Measurements from ENCODE around the gene ZNF892. TPM values are rescaled to one million over a fixed set of nuclear protein-coding genes. Genes with fewer than 3 reads are reported as not detected.

The ZNF892 gene
- total RNA-seq, 1 donor from 2014 or later: 6.7 TPM

Other genes with a start within 250 kb of the ZNF892 start
- gene MAL, start 181.8 kb upstream of the ZNF892 start, total RNA-seq: 9.6 and 19.1 TPM in 2 replicates
- 44.9 and 66.1 TPM in 2 replicates for gene MRPS5, start 85.7 kb upstream of the ZNF892 start, total RNA-seq
- gene ZNF514, start 47.7 kb upstream of the ZNF892 start, total RNA-seq: 8.2 and 8.9 TPM in 2 replicates
- 5.1 and 6.1 TPM in 2 replicates for gene ZNF2, start 41.7 kb upstream of the ZNF892 start, total RNA-seq
- 2.3 and 3.4 TPM in 2 replicates for gene PROM2, start 66.9 kb downstream of the ZNF892 start, total RNA-seq
- gene KCNIP3, start 89.8 kb downstream of the ZNF892 start, total RNA-seq: 5.1 and 7.2 TPM in 2 replicates
- 47.4 and 55.9 TPM in 2 replicates for gene FAHD2A, start 195.2 kb downstream of the ZNF892 start, total RNA-seq

Data from kidney epithelial cell (primary cell).